NCI-H1105 treated with DMSO at 0.1 percent for 48 hours (cell line): Measurements from ENCODE around the gene CLTB.
"Not testable (repeated sequence)": the region's sequence is repeated elsewhere in the genome, so short reads cannot be mapped to it uniquely, and the experiment has no call there.

Source experiments
- DNase-seq: peaks from one replicate; lab custom pipeline; 2025; lab: John Stamatoyannopoulos, UW

CLTB gene

DNA sequence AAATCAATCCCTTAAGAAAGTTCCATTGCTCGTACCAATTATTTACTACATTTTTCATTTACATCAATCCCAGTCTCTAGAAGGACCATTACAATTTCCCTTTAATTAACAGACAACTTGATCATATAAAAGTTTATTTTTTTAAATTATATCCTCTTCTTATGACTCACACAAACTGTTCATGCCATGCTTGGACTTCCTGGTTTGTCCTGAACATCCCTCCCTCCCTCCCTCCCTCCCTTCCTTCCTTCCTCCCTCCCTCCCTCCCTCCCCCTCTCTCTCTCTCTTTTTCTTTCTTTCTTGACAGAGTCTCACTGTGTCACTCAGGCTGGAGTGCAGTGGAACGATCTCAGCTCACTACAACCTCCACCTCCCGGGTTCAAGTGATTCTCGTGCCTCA, 11.6 kb upstream of the CLTB start:
- no peak for DNase-seq

DNA sequence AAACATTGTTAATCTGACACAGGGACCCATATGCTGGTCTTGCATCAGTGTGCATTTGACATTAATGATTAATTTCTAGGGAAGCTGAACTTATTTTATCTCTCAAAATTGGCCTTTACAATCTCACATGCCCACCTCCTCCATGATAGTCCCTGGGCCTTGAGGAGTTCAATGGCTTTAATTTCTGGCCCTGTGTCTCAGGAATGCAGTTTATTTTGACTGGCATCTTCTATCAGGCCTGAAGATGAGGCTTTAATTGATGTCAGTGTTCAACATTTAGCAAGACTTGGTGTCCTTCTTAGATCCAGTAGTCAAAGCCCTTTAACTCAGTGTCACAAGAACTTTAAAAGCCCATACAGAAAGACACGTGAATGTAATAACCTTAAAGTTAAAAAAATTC, 10.5 kb upstream of the CLTB start:
- DNase-seq = no peak

- DNase-seq = no peak
These were observed 9.5 kb upstream of the CLTB start for GRCh38 chr5:176425791-176426190.

DNA sequence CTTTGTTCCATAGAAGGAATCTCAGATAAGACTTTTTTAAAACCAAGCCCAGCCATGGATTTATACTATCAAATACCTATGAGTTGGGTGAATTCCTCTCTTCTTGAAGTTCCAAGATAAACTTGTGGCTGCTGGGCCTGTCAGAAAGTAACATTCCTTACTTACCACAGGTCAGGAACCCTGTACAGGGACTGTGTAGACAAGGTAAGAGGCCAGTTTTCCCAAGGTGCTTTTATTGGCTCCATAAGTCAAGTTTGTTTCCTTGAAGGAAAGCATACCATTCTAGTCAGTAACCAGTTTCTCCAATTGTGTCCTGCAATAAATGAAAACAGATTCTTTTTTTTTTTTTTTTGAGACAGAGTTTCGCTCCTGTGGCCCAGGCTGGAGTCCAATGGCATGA, 8.8 kb upstream of the CLTB start:
- DNase-seq = no peak

GRCh38 chr5:176424181-176424580, 7.8 kb upstream of the CLTB start:
- DNase-seq = no peak

DNA sequence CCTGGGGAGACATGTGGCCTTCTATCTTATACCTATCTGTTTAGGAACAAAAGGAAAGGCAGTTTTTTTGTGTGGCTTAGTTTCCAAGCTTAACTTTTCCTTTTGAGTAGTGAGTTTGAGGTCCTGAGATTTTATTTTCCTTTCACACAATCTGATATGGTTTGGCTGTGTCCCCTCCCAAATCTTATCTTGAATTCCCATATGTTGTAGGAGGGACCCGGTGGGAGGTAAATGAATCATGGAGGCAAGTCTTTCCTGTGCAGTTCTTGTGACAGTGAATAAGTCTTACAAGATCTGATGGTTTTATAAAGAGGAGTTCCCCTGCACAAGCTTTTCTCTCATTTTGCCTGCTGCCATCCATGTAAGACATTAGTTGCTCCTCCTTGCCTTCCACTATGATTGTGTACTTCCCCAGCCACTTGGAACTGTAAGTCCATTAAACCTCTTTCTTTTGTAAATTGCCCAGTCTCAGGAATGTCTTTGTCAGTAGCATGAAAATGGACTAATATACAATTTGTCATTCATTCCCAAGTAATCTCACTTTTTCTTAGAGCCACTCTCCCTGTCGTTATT, 4.7 kb upstream of the CLTB start:
- no peak for DNase-seq

GRCh38 chr5:176420086-176420485, 3.7 kb upstream of the CLTB start:
- no peak for DNase-seq

- no peak for DNase-seq
These were observed 1.9 kb upstream of the CLTB start for GRCh38 chr5:176418251-176418650.

GRCh38 chr5:176416965-176417364, 626 bp upstream of the CLTB start:
- no peak for DNase-seq

DNA sequence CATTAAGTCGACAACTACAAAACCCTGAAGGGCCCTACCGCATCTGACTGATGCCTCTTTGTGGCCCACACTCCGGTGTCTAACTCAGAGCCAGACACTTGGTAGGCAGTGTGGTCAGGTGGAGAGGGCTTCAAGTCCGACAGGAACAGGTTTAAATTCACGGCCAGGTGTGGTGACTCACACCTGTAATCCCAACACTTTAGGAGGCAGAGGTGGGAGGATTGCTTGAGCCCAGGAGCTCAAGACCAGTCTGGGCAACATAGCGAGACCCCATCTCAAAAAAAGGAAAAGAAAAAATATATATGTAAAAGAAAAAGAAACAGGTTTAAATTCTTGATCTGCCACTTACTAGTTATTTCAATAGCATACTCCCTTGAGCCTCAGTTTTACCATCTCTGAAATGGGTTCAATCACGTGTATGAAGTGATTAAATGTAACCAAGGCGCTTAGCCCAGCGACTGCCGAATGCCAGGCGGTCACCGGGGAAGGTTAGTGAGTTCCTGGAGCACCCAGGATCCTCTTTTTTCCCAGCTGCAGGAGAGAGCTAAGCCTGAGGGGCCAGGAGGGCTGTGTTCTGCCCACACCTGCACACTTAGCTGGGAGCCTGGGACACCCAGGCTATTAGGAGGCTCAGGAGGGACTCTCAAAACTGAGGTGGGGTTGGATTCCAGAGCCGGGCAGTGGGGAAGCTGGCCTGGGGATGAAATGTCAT, 943 bp downstream of the CLTB start:
- no peak for DNase-seq

DNA sequence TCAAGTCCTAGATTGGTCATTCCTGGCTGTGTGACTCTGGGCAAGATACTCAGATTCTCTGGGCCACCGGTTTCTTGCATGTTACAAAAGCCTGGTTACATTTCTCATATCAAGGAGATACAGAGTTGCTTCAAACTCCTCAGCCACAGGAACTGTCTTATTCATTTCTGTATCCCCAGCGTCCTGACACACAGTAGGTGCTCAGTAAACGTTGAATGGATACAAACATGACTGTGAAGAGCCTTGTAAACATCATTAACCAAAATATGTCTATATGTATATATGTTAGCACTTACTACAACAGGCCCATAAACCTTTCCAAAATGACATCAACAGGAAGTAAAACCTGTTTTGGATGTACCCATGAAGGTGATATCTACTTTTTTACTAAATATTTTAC, 1.6 kb downstream of the CLTB start:
- DNase-seq = no peak

GRCh38 chr5:176413709-176414191, 2.6 kb downstream of the CLTB start:
- DNase-seq = no peak

GRCh38 chr5:176413255-176413565, 3.1 kb downstream of the CLTB start:
- no peak for DNase-seq

GRCh38 chr5:176412517-176413254, 3.7 kb downstream of the CLTB start:
- DNase-seq = no peak

DNA sequence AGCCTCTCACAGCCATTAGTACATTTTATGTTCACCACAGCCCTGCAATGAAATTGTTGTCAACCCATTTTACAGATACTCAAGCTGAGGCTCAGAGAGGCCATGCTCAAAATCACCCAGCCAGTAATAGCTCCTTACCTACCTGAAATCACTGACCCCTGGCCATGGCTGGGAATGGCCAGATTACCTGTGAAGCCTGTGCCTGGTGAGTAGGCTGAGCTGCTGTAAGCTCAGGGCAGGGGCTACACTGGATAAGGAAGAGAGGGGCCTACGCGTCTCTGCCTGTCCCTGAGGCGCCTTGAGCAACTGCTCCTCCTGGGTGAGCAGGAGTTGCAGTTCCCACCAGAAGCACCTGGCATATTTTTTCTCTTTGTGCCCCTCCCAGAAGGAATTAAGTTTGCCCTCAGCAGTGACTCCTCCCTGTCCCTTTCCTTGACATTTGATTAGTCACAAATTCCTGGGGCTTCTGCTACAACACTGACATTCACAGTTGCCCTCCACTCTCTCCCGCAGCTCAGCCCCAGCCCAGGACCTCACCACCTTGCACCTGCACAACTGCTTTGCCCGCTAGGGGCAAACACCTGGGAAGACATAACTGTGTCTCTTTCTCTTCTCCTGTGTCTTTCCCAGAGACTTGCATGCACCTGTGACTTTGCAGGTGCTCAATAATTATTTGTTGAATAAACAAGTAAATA, 5.7 kb downstream of the CLTB start:
- no peak for DNase-seq

DNA sequence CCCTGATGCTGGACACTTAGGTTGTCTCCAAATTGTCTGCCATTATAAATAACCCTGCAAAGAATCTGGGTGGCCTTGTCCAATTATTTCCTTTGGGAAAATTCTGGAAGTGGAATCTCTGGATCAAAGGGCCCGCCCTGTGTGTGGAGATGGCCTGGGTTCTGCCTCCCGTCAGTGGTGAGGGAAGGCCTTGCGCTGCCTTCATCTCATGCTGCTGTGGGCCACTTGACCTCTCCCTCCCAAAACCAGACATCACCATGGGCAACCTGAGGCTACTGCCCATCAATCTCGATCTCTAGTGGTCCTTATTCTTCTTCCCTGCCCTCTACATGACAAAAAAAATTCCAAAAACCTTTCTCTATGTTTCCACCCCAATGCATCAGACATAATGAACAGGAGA, 6.6 kb downstream of the CLTB start:
- DNase-seq = no peak

GRCh38 chr5:176408590-176408989, 7.7 kb downstream of the CLTB start:
- no peak for DNase-seq

DNA sequence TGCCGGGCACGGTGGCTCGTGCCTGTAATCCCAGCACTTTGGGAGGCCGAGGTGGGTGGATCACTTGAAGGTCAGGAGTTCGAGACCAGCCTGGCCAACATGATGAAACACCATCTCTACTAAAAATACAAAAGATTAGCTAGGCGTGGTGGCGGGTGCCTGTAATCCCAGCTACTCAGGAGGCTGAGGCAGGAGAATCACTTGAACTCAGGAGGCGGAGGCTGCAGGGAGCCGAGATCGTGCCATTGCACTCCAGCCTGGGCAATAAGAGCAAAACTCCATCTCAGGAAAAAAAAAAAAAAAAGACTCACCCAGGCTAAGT, 8.1 kb downstream of the CLTB start:
- not testable (repeated sequence) for DNase-seq

DNA sequence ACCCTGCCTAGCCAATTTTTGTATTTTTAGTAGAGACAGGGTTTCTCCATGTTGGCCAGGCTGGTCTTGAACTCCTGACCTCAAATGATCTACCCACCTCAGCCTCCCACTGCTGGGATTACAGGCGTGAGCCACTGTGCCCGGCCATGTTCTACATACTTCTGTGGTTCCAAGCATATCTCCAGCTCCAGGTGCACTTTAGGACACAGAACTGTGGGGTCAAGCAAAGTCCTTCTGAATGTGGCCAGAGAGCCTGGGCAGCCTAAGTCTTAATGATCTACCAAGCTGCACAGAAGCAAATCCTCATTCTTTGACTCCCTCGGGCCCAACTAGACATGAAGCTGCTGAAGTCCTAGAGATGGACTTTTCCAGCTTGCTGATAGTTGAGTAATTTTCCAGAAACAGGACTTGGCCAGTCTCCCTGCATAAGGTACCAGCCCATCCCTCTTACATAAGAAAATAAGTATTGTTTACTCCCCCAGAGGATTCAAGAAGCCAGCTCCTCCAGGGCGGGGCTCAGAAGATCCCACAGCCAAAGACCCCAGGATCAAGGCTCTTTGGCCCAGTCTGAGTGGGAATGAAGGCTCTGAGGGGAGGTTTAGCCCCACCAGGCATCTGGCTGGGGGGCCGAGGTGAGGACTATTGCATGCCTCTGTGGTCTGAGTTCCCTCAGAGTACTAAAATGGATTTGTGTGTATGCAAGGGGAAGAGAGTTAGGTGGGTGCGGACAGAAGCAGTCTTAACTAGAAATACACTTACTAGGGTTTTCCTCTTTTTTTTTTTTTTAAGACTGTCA, 8.7 kb downstream of the CLTB start:
- DNase-seq = no peak

GRCh38 chr5:176406436-176407052, 9.8 kb downstream of the CLTB start:
- DNase-seq = no peak

- no peak for DNase-seq
These were observed 10.5 kb downstream of the CLTB start for GRCh38 chr5:176405656-176406435.
